ENCODE data around the gene PAPLN. TPM values are rescaled to one million over a fixed set of nuclear protein-coding genes. Genes with fewer than 3 reads are reported as not detected.

Gene PAPLN
- total and polyA plus RNA-seq, 2 of the 8 experiments (the other 6 are each of a cell fraction or from before 2014, with no cell fraction given), result 14.8 to 25.6 TPM

GRCh38 chr14:73236157-73236556, 1.1 kb upstream of the PAPLN start:
- H2BK120ac ChIP-seq (replicated peaks; ENCODE audit: low read depth, low read length), result peak overlapping the region; percentile 57
- peak overlapping the region; percentile 23 for H4K5ac ChIP-seq (ENCODE audit: insufficient read length, low read depth, low read length)
- no peaks in the 10 kb centered on the region for H3K9me3 ChIP-seq (ENCODE audit: insufficient read depth in 2 of 2, low read depth in 1 of 2, low read length in 1 of 2)
- peaks cover 0 to 10% of the 10 kb centered on the region in 2 experiments; a peak in 2 of 4 replicates for H3K79me2 ChIP-seq (ENCODE audit: control insufficient read depth in 1 of 2, insufficient read depth in 2 of 2, low read length in 2 of 2)
- H3K9ac ChIP-seq (replicated peaks in 1 of 4; ENCODE audit: extremely low read depth in 1 of 4, low read depth in 3 of 4, low read length in 3 of 4), result no peak overlapping the region; a peak in 1 of 7 replicates
- peaks cover 2 to 4% of the 10 kb centered on the region in 2 experiments for H4K20me1 ChIP-seq (replicated peaks in 1 of 2; ENCODE audit: control insufficient read depth in 1 of 2, insufficient read depth in 2 of 2, low read length in 2 of 2)
- peak overlapping the region; percentile 11 to 62 (median 60); a peak in 6 of 8 replicates for H3K4me3 ChIP-seq (ENCODE audit: extremely low read depth in 1 of 4, insufficient read depth in 2 of 4, low read depth in 3 of 4, low read length in 4 of 4)
- H3K4me2 ChIP-seq (ENCODE audit: insufficient read depth in 1 of 2, low read depth in 2 of 2, low read length in 2 of 2), result peak overlapping the region; percentile 89 to 96
- peaks cover 22% of the 10 kb centered on the region for H3K23me2 ChIP-seq (ENCODE audit: low read depth, low read length)
- H2BK12ac ChIP-seq (ENCODE audit: low read depth, low read length), result peak overlapping the region; percentile 89; the same call in 1 of the 2 replicates
- peak overlapping the region; percentile 99 for H2BK20ac ChIP-seq (ENCODE audit: low read length)
- H3K36me3 ChIP-seq (ENCODE audit: control insufficient read depth in 2 of 4, insufficient read depth in 4 of 4, low read length in 3 of 4), result 0 out of 8 replicates have a peak, but pooled peaks cover 0 to 3% (median 0%) of the 10 kb centered on the region in 4 experiments
- H2BK15ac ChIP-seq (ENCODE audit: low read length), result no peak overlapping the region; the same call in 1 of the 2 replicates
- H3K23ac ChIP-seq (ENCODE audit: insufficient read length), result no peak overlapping the region
- peak; percentile 7 for FAIRE-seq
- peak overlapping the region; percentile 37; the same call in 1 of the 2 replicates for H3K27ac ChIP-seq (ENCODE audit: low read depth, low read length)
- H4K91ac ChIP-seq (replicated peaks; ENCODE audit: insufficient read length, low read length), result peak overlapping the region; percentile 61
- peaks cover 6 to 59% (median 33%) of the 10 kb centered on the region in 4 experiments for H3K4me1 ChIP-seq (replicated peaks in 1 of 4; ENCODE audit: control insufficient read depth in 3 of 4, insufficient read depth in 4 of 4, low read length in 3 of 4)
- H3K79me1 ChIP-seq (ENCODE audit: low read depth, low read length), result peaks cover 3% of the 10 kb centered on the region
- peak in 1 of 2 experiments; percentile 66 for DNase-seq (ENCODE audit: low read depth in 1 of 2, low spot score in 2 of 2)
- peak overlapping the region; percentile 89 for H3K4ac ChIP-seq (replicated peaks; ENCODE audit: insufficient read length, low read depth, low read length)
- peak overlapping the region; percentile 80; the same call in 1 of the 2 replicates for H2BK5ac ChIP-seq (ENCODE audit: low read depth, low read length)
- ChIA-PET POLR2A (ENCODE audit: partially characterized antibody) (interaction anchor here (0.6 to 1.6 kb wide), 15 partner anchors 9 to 231 kb away, joined by 3 to 4 read pairs (median 3); partner anchors contain the start of genes NUMB and RBM25), CTCF (ENCODE audit: partially characterized antibody) (interaction anchor here (1.0 to 1.8 kb wide), 3 partner anchors 30 to 236 kb away, joined by 4 to 7 read pairs (median 5); no protein-coding TSS in a partner anchor)
- peaks cover 6 to 29% (median 20%) of the 10 kb centered on the region in 4 experiments for H3K27me3 ChIP-seq (replicated peaks in 1 of 4; ENCODE audit: control insufficient read depth in 3 of 4, extremely low read depth in 1 of 4, insufficient read depth in 3 of 4, low read length in 3 of 4)
- no peak overlapping the region for H2AFZ ChIP-seq (ENCODE audit: low read length)
- H3K14ac ChIP-seq (ENCODE audit: insufficient read length), result no peak overlapping the region
- H3K18ac ChIP-seq (ENCODE audit: extremely low read depth, low read length), result peak overlapping the region; percentile 89; the same call in 1 of the 2 replicates
- H2AK5ac ChIP-seq (ENCODE audit: low read depth, low read length), result no peak overlapping the region
- H4K8ac ChIP-seq (ENCODE audit: extremely low read depth, insufficient read depth, low read length), result no peak overlapping the region; the same call in 1 of the 2 replicates
- 6% methylated on average over 11 of the region's 11 CpGs; no CpG with 5 or more reads in 1 of the 2 experiments for WGBS, 2 experiments (ENCODE audit: extremely low coverage in 1 of 2, insufficient coverage in 1 of 2, insufficient read length in 1 of 2, insufficient replicate concordance in 2 of 2, low coverage in 1 of 2, low lambda C conversion rate in 2 of 2, missing lambda C conversion rate in 1 of 2)
- H3K56ac ChIP-seq (replicated peaks; ENCODE audit: insufficient read length, low read depth, low read length), result no peak overlapping the region
- no peak for TF ChIP-seq HDAC2 (IDR thresholded peaks at IDR 0.05; ENCODE audit: borderline replicate concordance in 1 of 2, low read depth in 2 of 2, low read length in 2 of 2)
- no peak for TF ChIP-seq TEAD4 (IDR thresholded peaks at IDR 0.05; ENCODE audit: low read depth, low read length)
- no peak for TF ChIP-seq NRF1 (IDR thresholded peaks at IDR 0.05; ENCODE audit: low read depth, low read length)
- no peak for TF ChIP-seq USF2 (IDR thresholded peaks at IDR 0.05; ENCODE audit: low read length)
- TF ChIP-seq ASH2L (IDR thresholded peaks at IDR 0.05; ENCODE audit: low read length), result no peak
- no peak for TF ChIP-seq YY1 (IDR thresholded peaks at IDR 0.05; ENCODE audit: low read depth, low read length)
- TF ChIP-seq KDM1A (IDR thresholded peaks at IDR 0.05; ENCODE audit: borderline replicate concordance, low read length), result no peak
- no peak for TF ChIP-seq POLR2AphosphoS5 (IDR thresholded peaks at IDR 0.05; ENCODE audit: low read depth, low read length)
- TF ChIP-seq, protein P1, sequence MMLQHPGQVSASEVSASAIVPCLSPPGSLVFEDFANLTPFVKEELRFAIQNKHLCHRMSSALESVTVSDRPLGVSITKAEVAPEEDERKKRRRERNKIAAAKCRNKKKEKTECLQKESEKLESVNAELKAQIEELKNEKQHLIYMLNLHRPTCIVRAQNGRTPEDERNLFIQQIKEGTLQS (IDR thresholded peaks at IDR 0.05; ENCODE audit: insufficient read depth, low read depth, low read length), result no peak
- no peak for TF ChIP-seq SP2 (IDR thresholded peaks at IDR 0.05; ENCODE audit: low read length)

Data from H1 (cell line).